Neural progenitor cell (in vitro differentiated cells): ENCODE measurements around the gene ATP13A1.

ENCODE experiments used
- CTCF ChIP-seq: fragments of 200-600 bp; sonication (generic); IDR thresholded peaks from 2 replicates; pipeline ENCODE4 v1.5.1; 2017; ENCODE audit warnings: antibody characterized with exemption, mild to moderate bottlenecking
- EZH2 ChIP-seq: fragments of 200-600 bp; sonication (generic); IDR thresholded peaks from 2 replicates; pipeline ENCODE4 v1.6.1; 2017; ENCODE audit warnings: antibody characterized with exemption, mild to moderate bottlenecking, moderate library complexity

GRCh38 chr19:19652482-19653295, 10.8 kb downstream of the ATP13A1 start:
- TF ChIP-seq CTCF (no peak), EZH2 (no peak)
